Osteocyte (in vitro differentiated cells): ENCODE data around the gene AZI2. TPM values are rescaled to one million over a fixed set of nuclear protein-coding genes. Genes with fewer than 3 reads are reported as not detected.

ENCODE experiments used
- DNase-seq: peaks from one replicate; pipeline ENCODE4 v3.0.0; 2021; ENCODE audit warnings: mixed read lengths; ENCODE audit not compliant: unreplicated experiment; ENCODE audit errors: extremely low spot score
- H3K27ac Mint-ChIP-seq: one replicate; pipeline ENCODE4 v1.8.0; 2021; ENCODE audit warnings: mild to moderate bottlenecking, mixed read lengths; ENCODE audit not compliant: unreplicated experiment
- H3K27me3 Mint-ChIP-seq: one replicate; pipeline ENCODE4 v1.8.0; 2021; ENCODE audit warnings: mixed read lengths; ENCODE audit not compliant: unreplicated experiment
- H3K36me3 Mint-ChIP-seq: one replicate; pipeline ENCODE4 v1.8.0; 2021; ENCODE audit warnings: mixed read lengths; ENCODE audit not compliant: unreplicated experiment
- H3K4me1 Mint-ChIP-seq: one replicate; pipeline ENCODE4 v1.8.0; 2021; ENCODE audit warnings: mixed read lengths; ENCODE audit not compliant: unreplicated experiment
- H3K4me3 Mint-ChIP-seq: one replicate; pipeline ENCODE4 v1.8.0; 2021; ENCODE audit warnings: mild to moderate bottlenecking, moderate library complexity, mixed read lengths; ENCODE audit not compliant: unreplicated experiment
- H3K9me3 Mint-ChIP-seq: one replicate; pipeline ENCODE4 v1.8.0; 2021; ENCODE audit warnings: mixed read lengths; ENCODE audit not compliant: unreplicated experiment
- total RNA-seq: library from RNA; stranded (reverse); gene quantifications from 2 replicates; pipeline ENCODE4 v1.2.1, GENCODE V29; 2021
- TF ChIP-seq, protein P1 (sequence below): fragments of 200-600 bp; sonication (generic); IDR thresholded peaks from 2 replicates; pipeline ENCODE4 v1.5.0; 2021; ENCODE audit warnings: antibody characterized with exemption, mild to moderate bottlenecking, moderate library complexity

AZI2 gene
- total RNA-seq, 1 donor from 2014 or later = 66.4 TPM

DNA sequence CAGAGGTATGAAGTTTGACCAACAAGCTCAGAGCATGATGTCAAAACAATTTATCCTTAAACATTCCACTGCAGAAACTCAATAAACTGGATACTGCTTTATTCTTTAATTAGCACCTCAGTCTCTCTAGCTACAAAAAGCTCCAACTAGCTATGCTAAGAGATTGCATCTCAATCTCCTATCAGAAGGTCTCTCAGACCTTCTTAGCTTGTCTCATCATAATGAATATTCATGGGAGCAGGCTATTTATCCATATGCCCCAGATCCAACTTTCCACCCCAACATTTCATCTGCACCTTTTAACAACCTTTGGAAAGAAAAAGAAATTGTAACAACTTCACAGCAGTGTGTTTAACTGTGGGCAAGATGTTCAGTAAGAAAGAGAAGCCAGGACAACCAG, 11.4 kb downstream of the AZI2 start:
- Mint-ChIP-seq H3K4me1 (peaks cover 6% of the 10 kb centered on the region), H3K27me3 (no peaks in the 10 kb centered on the region), H3K4me3 (no peak overlapping the region), H3K9me3 (no peaks in the 10 kb centered on the region), H3K36me3 (peaks cover 27% of the 10 kb centered on the region), H3K27ac (no peak overlapping the region)
- TF ChIP-seq, protein P1, sequence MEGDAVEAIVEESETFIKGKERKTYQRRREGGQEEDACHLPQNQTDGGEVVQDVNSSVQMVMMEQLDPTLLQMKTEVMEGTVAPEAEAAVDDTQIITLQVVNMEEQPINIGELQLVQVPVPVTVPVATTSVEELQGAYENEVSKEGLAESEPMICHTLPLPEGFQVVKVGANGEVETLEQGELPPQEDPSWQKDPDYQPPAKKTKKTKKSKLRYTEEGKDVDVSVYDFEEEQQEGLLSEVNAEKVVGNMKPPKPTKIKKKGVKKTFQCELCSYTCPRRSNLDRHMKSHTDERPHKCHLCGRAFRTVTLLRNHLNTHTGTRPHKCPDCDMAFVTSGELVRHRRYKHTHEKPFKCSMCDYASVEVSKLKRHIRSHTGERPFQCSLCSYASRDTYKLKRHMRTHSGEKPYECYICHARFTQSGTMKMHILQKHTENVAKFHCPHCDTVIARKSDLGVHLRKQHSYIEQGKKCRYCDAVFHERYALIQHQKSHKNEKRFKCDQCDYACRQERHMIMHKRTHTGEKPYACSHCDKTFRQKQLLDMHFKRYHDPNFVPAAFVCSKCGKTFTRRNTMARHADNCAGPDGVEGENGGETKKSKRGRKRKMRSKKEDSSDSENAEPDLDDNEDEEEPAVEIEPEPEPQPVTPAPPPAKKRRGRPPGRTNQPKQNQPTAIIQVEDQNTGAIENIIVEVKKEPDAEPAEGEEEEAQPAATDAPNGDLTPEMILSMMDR = no peak
- DNase-seq = no peak

GRCh38 chr3:28335246-28335645, 13.4 kb downstream of the AZI2 start:
- Mint-ChIP-seq H3K4me3 (no peak overlapping the region), H3K27ac (no peak overlapping the region), H3K9me3 (no peaks in the 10 kb centered on the region), H3K4me1 (no peaks in the 10 kb centered on the region), H3K27me3 (no peaks in the 10 kb centered on the region), H3K36me3 (peaks cover 32% of the 10 kb centered on the region)
- DNase-seq = no peak
- TF ChIP-seq, protein P1 = no peak

DNA sequence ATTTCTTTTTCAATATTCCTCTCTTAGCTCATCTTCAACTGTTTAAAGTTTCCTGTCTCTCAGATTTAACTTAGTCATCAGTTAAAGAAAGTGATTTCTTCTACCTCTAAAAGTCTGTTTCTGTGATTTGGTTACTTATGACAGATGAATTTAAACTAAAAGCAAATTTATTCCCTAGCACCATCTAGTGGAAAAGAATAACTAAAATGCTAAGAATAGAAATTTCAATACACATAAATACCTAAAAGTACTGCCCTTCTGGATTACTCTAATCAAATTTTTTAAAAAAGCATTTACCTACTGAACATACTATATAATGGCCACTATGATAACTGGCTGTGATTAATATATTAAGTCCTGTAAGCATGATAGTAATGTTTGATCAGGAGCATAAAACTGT, 14.1 kb downstream of the AZI2 start:
- no peak for DNase-seq
- TF ChIP-seq, protein P1 = peak; percentile 48
- H3K4me3 Mint-ChIP-seq = no peak overlapping the region
- H3K27ac Mint-ChIP-seq = no peak overlapping the region
- H3K4me1 Mint-ChIP-seq = no peaks in the 10 kb centered on the region
- H3K27me3 Mint-ChIP-seq = no peaks in the 10 kb centered on the region
- H3K9me3 Mint-ChIP-seq = no peaks in the 10 kb centered on the region
- peaks cover 27% of the 10 kb centered on the region for H3K36me3 Mint-ChIP-seq

- TF ChIP-seq, protein P1 = peak; percentile 68
- no peak for DNase-seq
- peaks cover 26% of the 10 kb centered on the region for H3K36me3 Mint-ChIP-seq
- H3K27ac Mint-ChIP-seq = no peak overlapping the region
- no peaks in the 10 kb centered on the region for H3K9me3 Mint-ChIP-seq
- H3K4me1 Mint-ChIP-seq = no peaks in the 10 kb centered on the region
- no peaks in the 10 kb centered on the region for H3K27me3 Mint-ChIP-seq
- no peak overlapping the region for H3K4me3 Mint-ChIP-seq
These were observed 20.2 kb downstream of the AZI2 start for GRCh38 chr3:28328188-28329151.

- no peak overlapping the region for H3K4me3 Mint-ChIP-seq
- DNase-seq = no peak
These were observed 22.1 kb downstream of the AZI2 start for GRCh38 chr3:28326458-28326926.

More at GRCh38 chr3:28326458-28326926, 22.1 kb downstream of the AZI2 start:
- no peaks in the 10 kb centered on the region for H3K27me3 Mint-ChIP-seq
- TF ChIP-seq, protein P1 = no peak
- no peaks in the 10 kb centered on the region for H3K4me1 Mint-ChIP-seq
- H3K9me3 Mint-ChIP-seq = no peaks in the 10 kb centered on the region
- peaks cover 29% of the 10 kb centered on the region for H3K36me3 Mint-ChIP-seq
- H3K27ac Mint-ChIP-seq = no peak overlapping the region
